HCT116 (cell line): ENCODE results near the gene GKN1. TPM values are rescaled to one million over a fixed set of nuclear protein-coding genes. Genes with fewer than 3 reads are reported as not detected.

Experiments
- ATAC-seq: fragments of 200-7000 bp; cut with Tn5 transposase; 2 replicates; pipeline ENCODE4 v1.9.1; 2020; ENCODE audit warnings: mild to moderate bottlenecking, moderate library complexity
- BruUV-seq: library from RNA; stranded (reverse); fragments of 400-500 nt; replicated peaks from 2 replicates; lab custom pipeline; 2021; lab: Mats Ljungman, UMichigan
- CTCF ChIA-PET: fragments of 300-600 bp; sonication (Branson Sonifier 250); formaldehyde crosslinking; loops from one replicate; lab custom pipeline; 2021; ENCODE audit warnings: antibody characterized with exemption; lab: Charles Lee
- POLR2A ChIA-PET: fragments of 300-600, 350-600 bp; sonication (Branson Sonifier 250); formaldehyde crosslinking; loops from one replicate; lab custom pipeline; 2021; ENCODE audit warnings: antibody characterized with exemption; lab: Charles Lee
- RAD21 ChIA-PET, 2 experiments: fragments of 300-600 bp; sonication (Branson Sonifier 250); formaldehyde crosslinking; loops; one replicate each; lab custom pipeline; 2023; ENCODE audit warnings: low total read pairs in 2 of 2; ENCODE audit not compliant: uncharacterized antibody in 2 of 2, unreplicated experiment in 2 of 2, low non-redundant PET in 1 of 2; lab: Charles Lee
- DNase-seq: peaks from one replicate; pipeline ENCODE4 v3.0.0-alpha.2; 2010; ENCODE audit warnings: low read depth, low spot score
- H2AFZ ChIP-seq: fragments of 200-600 bp; shearing (Covaris generic), sonication (generic); 2 replicates; pipeline ENCODE4 v1.6.1; 2017; ENCODE audit warnings: low read depth, mixed run types, mixed read lengths, antibody characterized with exemption, low read length; ENCODE audit not compliant: poor library complexity, severe bottlenecking
- H3K27ac ChIP-seq: 2 replicates; pipeline ENCODE4 v1.5.1; 2012; ENCODE audit warnings: low read depth, low read length
- H3K27me3 ChIP-seq: fragments of 200-600 bp; sonication (generic); 2 replicates; pipeline ENCODE4 v1.6.1; 2016; ENCODE audit warnings: mixed run types, low read length, mixed read lengths; ENCODE audit not compliant: insufficient read depth
- H3K36me3 ChIP-seq, 2 experiments: fragments of 200-500 bp in 1 of 2; fragments of 200-600 bp in 1 of 2; sonication (Bioruptor generic) in 1 of 2; sonication (generic) in 1 of 2; 2 replicates each; pipeline versions ENCODE4 v1.5.1 to v1.6.1; 2014 to 2016; ENCODE audit warnings: low read length in 2 of 2, inconsistent platforms in 1 of 2, mixed read lengths in 1 of 2, mixed run types in 1 of 2; ENCODE audit not compliant: insufficient read depth in 2 of 2, control insufficient read depth in 1 of 2
- H3K4me1 ChIP-seq, 2 experiments: fragments of 200-600 bp in 1 of 2; sonication (generic) in 1 of 2; 2 replicates each; pipeline versions ENCODE4 v1.5.1 to v1.6.1; 2012 to 2017; ENCODE audit warnings: low read length in 2 of 2, inconsistent platforms in 1 of 2, mild to moderate bottlenecking in 1 of 2, mixed read lengths in 1 of 2, mixed run types in 1 of 2, moderate library complexity in 1 of 2; ENCODE audit not compliant: insufficient read depth in 2 of 2, control insufficient read depth in 1 of 2
- H3K4me2 ChIP-seq: fragments of 200-600 bp; sonication (generic); 2 replicates; pipeline ENCODE4 v1.6.1; 2017; ENCODE audit warnings: mixed run types, low read length, mixed read lengths
- H3K4me3 ChIP-seq, 2 experiments: fragments of 200-600 bp in 1 of 2; sonication (generic) in 1 of 2; replicated peaks in 1 of 2; 2 replicates each; pipeline ENCODE4 v1.5.1; 2011 to 2016; ENCODE audit warnings: low read length in 2 of 2, control low read depth in 1 of 2, low read depth in 1 of 2, mild to moderate bottlenecking in 1 of 2, mixed read lengths in 1 of 2, mixed run types in 1 of 2
- H3K79me2 ChIP-seq: fragments of 200-600 bp; sonication (generic); 2 replicates; pipeline ENCODE4 v1.6.1; 2017; ENCODE audit warnings: mild to moderate bottlenecking, mixed run types, low read length, moderate library complexity, mixed read lengths; ENCODE audit not compliant: insufficient read depth
- H3K9ac ChIP-seq: fragments of 200-600 bp; sonication (generic); 2 replicates; pipeline ENCODE4 v1.6.1; 2016; ENCODE audit warnings: low read length, mixed read lengths
- H3K9me2 ChIP-seq: fragments of 200-600 bp; sonication (generic), shearing (Covaris generic); 2 replicates; pipeline ENCODE4 v1.6.1; 2017; ENCODE audit warnings: mixed run types, mild to moderate bottlenecking, moderate library complexity; ENCODE audit not compliant: insufficient read depth
- H3K9me3 ChIP-seq, 2 experiments: fragments of 200-500 bp in 1 of 2; fragments of 200-600 bp in 1 of 2; sonication (Bioruptor generic) in 1 of 2; sonication (generic) in 1 of 2; 2 replicates each; pipeline ENCODE4 v1.6.1; 2014 to 2017; ENCODE audit warnings: low read length in 2 of 2, mixed read lengths in 2 of 2, inconsistent platforms in 1 of 2, low read depth in 1 of 2, mild to moderate bottlenecking in 1 of 2, mixed run types in 1 of 2, moderate library complexity in 1 of 2; ENCODE audit not compliant: control insufficient read depth in 1 of 2, insufficient read depth in 1 of 2
- H4K20me1 ChIP-seq: fragments of 200-600 bp; sonication (generic), shearing (Covaris generic); 2 replicates; pipeline ENCODE4 v1.6.1; 2017; ENCODE audit warnings: mixed run types, mild to moderate bottlenecking, moderate library complexity; ENCODE audit not compliant: insufficient read depth
- CTCF ChIP-seq, 3 experiments: fragments of 200-600 bp in 1 of 3; sonication (generic) in 1 of 3; IDR thresholded peaks in 2 of 3; conservative IDR thresholded peaks in 1 of 3; 2 replicates each; pipeline ENCODE4 v1.5.1; 2012 to 2017; ENCODE audit warnings: low read depth in 2 of 3, low read length in 2 of 3, antibody characterized with exemption in 1 of 3, borderline replicate concordance in 1 of 3, control low read depth in 1 of 3, mild to moderate bottlenecking in 1 of 3, mixed read lengths in 1 of 3, mixed run types in 1 of 3, moderate library complexity in 1 of 3; ENCODE audit not compliant: insufficient read depth in 1 of 3
- ELF1 ChIP-seq: IDR thresholded peaks from 2 replicates; pipeline ENCODE4 v1.6.1; 2012; ENCODE audit warnings: low read depth, borderline replicate concordance
- EZH2 ChIP-seq: fragments of 200-600 bp; sonication (generic); IDR thresholded peaks from 2 replicates; pipeline ENCODE4 v1.6.1; 2017; ENCODE audit warnings: antibody characterized with exemption, mixed run types
- EZH2phosphoT487 ChIP-seq: fragments of 200-600 bp; IDR thresholded peaks from 2 replicates; pipeline ENCODE4 v1.6.1; 2018; ENCODE audit warnings: antibody characterized with exemption, borderline replicate concordance
- POLR2AphosphoS5 ChIP-seq: IDR thresholded peaks from 2 replicates; pipeline ENCODE4 v1.6.1; 2011; ENCODE audit warnings: mild to moderate bottlenecking, low read depth, low read length, moderate library complexity
- RAD21 ChIP-seq: IDR thresholded peaks from 2 replicates; pipeline ENCODE4 v1.6.1; 2012; ENCODE audit warnings: low read depth, mild to moderate bottlenecking
- SIN3A ChIP-seq: IDR thresholded peaks from 2 replicates; pipeline ENCODE4 v1.6.1; 2012; ENCODE audit warnings: low read depth
- SRF ChIP-seq: IDR thresholded peaks from 2 replicates; pipeline ENCODE4 v1.6.1; 2012; ENCODE audit warnings: low read depth
- TCF7L2 ChIP-seq: IDR thresholded peaks from 2 replicates; pipeline ENCODE4 v1.7.0; 2011; ENCODE audit warnings: borderline replicate concordance, inconsistent platforms; ENCODE audit not compliant: insufficient read depth, insufficient read length; ENCODE audit errors: extremely low read depth
- YY1 ChIP-seq: IDR thresholded peaks from 2 replicates; pipeline ENCODE4 v1.6.1; 2011; ENCODE audit warnings: low read length, low read depth, moderate library complexity, mild to moderate bottlenecking; ENCODE audit not compliant: insufficient replicate concordance; ENCODE audit errors: extremely low read depth
- intact Hi-C: fragments of 100-400 bp; cut with micrococcal nuclease; formaldehyde crosslinking; loops from 2 replicates; pipeline ENCODE4 v1.10.0; 2022
- total RNA-seq: library from RNA; stranded (reverse); gene quantifications from one replicate; pipeline ENCODE4 v1.2.1, GENCODE V29; 2021; ENCODE audit not compliant: unreplicated experiment
- TF ChIP-seq, protein P1 (sequence below): IDR thresholded peaks from 2 replicates; pipeline ENCODE4 v1.6.1; 2011; ENCODE audit warnings: mild to moderate bottlenecking, low read length, moderate library complexity; ENCODE audit not compliant: insufficient replicate concordance; ENCODE audit errors: extremely low read depth

Gene GKN1
- total RNA-seq, 1 experiment from 2014 or later = not detected

GRCh38 chr2:69010437-69011194 is 36.2 kb downstream of the GKN1 start:
- intact Hi-C loops = no loop called here
- no peak overlapping the region for H3K27ac ChIP-seq
- DNase-seq (no peak), ATAC-seq (no peak)
- no peaks in the 10 kb centered on the region for H4K20me1 ChIP-seq
- H3K79me2 ChIP-seq = no peaks in the 10 kb centered on the region; the same call in 1 of the 2 replicates
- no peak overlapping the region for H3K4me3 ChIP-seq
- H3K36me3 ChIP-seq = no peaks in the 10 kb centered on the region
- H3K9me2 ChIP-seq = no peaks in the 10 kb centered on the region
- no peaks in the 10 kb centered on the region for H3K9me3 ChIP-seq
- TF ChIP-seq YY1 (no peak), SIN3A (no peak), POLR2AphosphoS5 (no peak)
- peaks cover 10 to 16% of the 10 kb centered on the region in 2 experiments for H3K4me1 ChIP-seq
- CTCF ChIA-PET = interaction anchor here (1.4 kb wide), 1 partner anchor 68 kb away, joined by 3 read pairs; no protein-coding TSS in a partner anchor
- H2AFZ ChIP-seq = no peak overlapping the region
- no TSS peak for BruUV-seq
- POLR2A ChIA-PET = no interaction called here
- RAD21 ChIA-PET = no interaction called here
- H3K9ac ChIP-seq = no peak overlapping the region
- no peak overlapping the region for H3K4me2 ChIP-seq
- H3K27me3 ChIP-seq = no peaks in the 10 kb centered on the region

- H2AFZ ChIP-seq = no peak overlapping the region
- TF ChIP-seq EZH2phosphoT487 (no peak), SRF (no peak), CTCF (IDR thresholded peaks at IDR 0.05 in 2 of 3, conservative IDR thresholded peaks at IDR 0.05 in 1 of 3; ENCODE audit: borderline replicate concordance in 1 of 3, insufficient read depth in 1 of 3, low read depth in 2 of 3, low read length in 2 of 3) (no peak), RAD21 (no peak), EZH2 (no peak), TCF7L2 (no peak), ELF1 (no peak)
- TF ChIP-seq, protein P1, sequence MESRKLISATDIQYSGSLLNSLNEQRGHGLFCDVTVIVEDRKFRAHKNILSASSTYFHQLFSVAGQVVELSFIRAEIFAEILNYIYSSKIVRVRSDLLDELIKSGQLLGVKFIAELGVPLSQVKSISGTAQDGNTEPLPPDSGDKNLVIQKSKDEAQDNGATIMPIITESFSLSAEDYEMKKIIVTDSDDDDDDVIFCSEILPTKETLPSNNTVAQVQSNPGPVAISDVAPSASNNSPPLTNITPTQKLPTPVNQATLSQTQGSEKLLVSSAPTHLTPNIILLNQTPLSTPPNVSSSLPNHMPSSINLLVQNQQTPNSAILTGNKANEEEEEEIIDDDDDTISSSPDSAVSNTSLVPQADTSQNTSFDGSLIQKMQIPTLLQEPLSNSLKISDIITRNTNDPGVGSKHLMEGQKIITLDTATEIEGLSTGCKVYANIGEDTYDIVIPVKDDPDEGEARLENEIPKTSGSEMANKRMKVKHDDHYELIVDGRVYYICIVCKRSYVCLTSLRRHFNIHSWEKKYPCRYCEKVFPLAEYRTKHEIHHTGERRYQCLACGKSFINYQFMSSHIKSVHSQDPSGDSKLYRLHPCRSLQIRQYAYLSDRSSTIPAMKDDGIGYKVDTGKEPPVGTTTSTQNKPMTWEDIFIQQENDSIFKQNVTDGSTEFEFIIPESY = no peak
Observed at GRCh38 chr2:69011611-69012157, 37.2 kb downstream of the GKN1 start.

More at GRCh38 chr2:69011611-69012157, 37.2 kb downstream of the GKN1 start:
- Histone ChIP-seq H3K36me3 (no peaks in the 10 kb centered on the region), H3K27me3 (no peaks in the 10 kb centered on the region), H3K4me3 (no peak overlapping the region), H4K20me1 (no peaks in the 10 kb centered on the region), H3K9me2 (no peaks in the 10 kb centered on the region), H3K4me2 (no peak overlapping the region), H3K4me1 (peaks cover 10 to 16% of the 10 kb centered on the region in 2 experiments), H3K79me2 (no peaks in the 10 kb centered on the region; the same call in 1 of the 2 replicates), H3K27ac (no peak overlapping the region), H3K9ac (no peak overlapping the region), H3K9me3 (no peaks in the 10 kb centered on the region)
- DNase-seq (no peak), ATAC-seq (no peak)
- ChIA-PET POLR2A (no interaction called here), CTCF (interaction anchor here (1.4 kb wide), 1 partner anchor 69 kb away, joined by 3 read pairs; no protein-coding TSS in a partner anchor), RAD21 (no interaction called here)
- intact Hi-C loops = loop anchor here (2.0 kb wide), 1 partner anchor 69 kb away; no protein-coding TSS in a partner anchor
- no TSS peak for BruUV-seq
